Measurements from ENCODE around the gene ARMC12. TPM values are rescaled to one million over a fixed set of nuclear protein-coding genes. Genes with fewer than 3 reads are reported as not detected.

ARMC12 gene
- total RNA-seq, 1 experiment from 2014 or later: 1.0 TPM

DNA sequence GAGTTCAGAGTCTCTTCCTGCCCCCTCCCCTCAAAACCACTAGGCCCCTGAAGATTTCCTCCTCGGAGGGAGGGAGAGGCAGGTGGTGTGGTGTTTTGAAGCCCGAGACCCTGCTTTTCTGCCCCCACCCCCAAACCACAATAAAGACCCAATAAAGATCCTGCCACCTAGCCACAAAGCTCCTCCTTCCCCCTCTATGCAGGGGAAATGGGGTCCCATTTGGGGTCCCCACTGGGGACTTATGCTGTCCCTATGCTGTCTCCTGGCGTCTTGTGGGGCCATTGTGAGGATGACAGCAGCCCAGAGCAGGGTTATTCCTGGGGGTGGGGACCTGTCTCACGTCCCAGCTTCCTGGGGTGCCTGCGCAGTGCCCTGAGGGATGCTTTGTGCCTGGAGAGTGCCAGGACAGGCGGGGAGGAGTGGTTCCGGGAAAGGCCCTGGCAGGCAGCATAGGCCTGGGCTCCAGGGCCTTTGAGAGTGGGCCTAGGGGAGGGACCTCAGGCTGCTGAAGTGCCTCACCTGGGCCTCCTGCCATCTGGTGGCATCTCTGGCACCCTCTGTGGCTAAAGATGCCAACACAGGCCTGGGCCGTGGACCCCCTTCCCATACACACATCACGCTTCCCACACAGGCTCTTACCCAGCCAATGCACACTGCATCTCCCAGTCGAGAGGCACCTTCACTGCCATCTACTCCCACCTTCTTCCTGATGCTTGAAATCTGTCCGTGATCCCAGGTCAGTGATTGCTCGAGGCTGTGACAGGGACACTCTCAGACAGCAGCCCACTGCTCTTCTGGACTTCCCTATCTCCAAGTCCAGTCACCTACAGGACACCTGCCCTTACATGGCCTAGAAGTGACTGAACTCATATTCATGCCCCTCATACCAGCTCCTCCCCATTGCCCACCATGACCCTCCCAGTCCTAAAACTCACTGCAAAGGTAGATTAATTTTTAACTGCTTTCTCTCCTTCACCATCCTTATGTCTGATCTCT, 7.9 kb upstream of the ARMC12 start:
- POLR2A ChIA-PET: interaction anchor here (1.2 kb wide), 2 partner anchors 7 to 11 kb away, joined by 3 to 5 read pairs; no protein-coding TSS in a partner anchor
- Mint-ChIP-seq H3K27ac (peak overlapping the region; percentile 22; the same call in 1 of the 2 replicates), H3K27me3 (ENCODE audit: low read depth) (peaks cover 35% of the 10 kb centered on the region), H3K4me3 (peak overlapping the region; percentile 90), H3K9me3 (no peaks in the 10 kb centered on the region), H3K4me1 (peaks cover 65% of the 10 kb centered on the region), H3K36me3 (no peaks in the 10 kb centered on the region)
- TF ChIP-seq ZNF263 (CRISPR knock-in tag; IDR thresholded peaks at IDR 0.05; ENCODE audit: low read depth) (no peak), NFYB (CRISPR knock-in tag; conservative IDR thresholded peaks at IDR 0.05; ENCODE audit: low read depth) (no peak), ZSCAN18 (CRISPR knock-in tag; IDR thresholded peaks at IDR 0.05) (no peak), FOXJ3 (CRISPR knock-in tag; IDR thresholded peaks at IDR 0.05; ENCODE audit: borderline replicate concordance) (no peak), ZNF232 (CRISPR knock-in tag; IDR thresholded peaks at IDR 0.05) (no peak), NR3C1 (CRISPR knock-in tag; conservative IDR thresholded peaks at IDR 0.05; ENCODE audit: low read depth) (no peak), TEAD1 (CRISPR knock-in tag; IDR thresholded peaks at IDR 0.05) (no peak), RELA (CRISPR knock-in tag; IDR thresholded peaks at IDR 0.05; ENCODE audit: borderline replicate concordance) (no peak), TEAD4 (CRISPR knock-in tag; IDR thresholded peaks at IDR 0.05) (no peak), ATF1 (CRISPR knock-in tag; IDR thresholded peaks at IDR 0.05) (no peak), ETV6 (CRISPR knock-in tag; IDR thresholded peaks at IDR 0.05) (no peak)
- TF ChIP-seq, protein P1, sequence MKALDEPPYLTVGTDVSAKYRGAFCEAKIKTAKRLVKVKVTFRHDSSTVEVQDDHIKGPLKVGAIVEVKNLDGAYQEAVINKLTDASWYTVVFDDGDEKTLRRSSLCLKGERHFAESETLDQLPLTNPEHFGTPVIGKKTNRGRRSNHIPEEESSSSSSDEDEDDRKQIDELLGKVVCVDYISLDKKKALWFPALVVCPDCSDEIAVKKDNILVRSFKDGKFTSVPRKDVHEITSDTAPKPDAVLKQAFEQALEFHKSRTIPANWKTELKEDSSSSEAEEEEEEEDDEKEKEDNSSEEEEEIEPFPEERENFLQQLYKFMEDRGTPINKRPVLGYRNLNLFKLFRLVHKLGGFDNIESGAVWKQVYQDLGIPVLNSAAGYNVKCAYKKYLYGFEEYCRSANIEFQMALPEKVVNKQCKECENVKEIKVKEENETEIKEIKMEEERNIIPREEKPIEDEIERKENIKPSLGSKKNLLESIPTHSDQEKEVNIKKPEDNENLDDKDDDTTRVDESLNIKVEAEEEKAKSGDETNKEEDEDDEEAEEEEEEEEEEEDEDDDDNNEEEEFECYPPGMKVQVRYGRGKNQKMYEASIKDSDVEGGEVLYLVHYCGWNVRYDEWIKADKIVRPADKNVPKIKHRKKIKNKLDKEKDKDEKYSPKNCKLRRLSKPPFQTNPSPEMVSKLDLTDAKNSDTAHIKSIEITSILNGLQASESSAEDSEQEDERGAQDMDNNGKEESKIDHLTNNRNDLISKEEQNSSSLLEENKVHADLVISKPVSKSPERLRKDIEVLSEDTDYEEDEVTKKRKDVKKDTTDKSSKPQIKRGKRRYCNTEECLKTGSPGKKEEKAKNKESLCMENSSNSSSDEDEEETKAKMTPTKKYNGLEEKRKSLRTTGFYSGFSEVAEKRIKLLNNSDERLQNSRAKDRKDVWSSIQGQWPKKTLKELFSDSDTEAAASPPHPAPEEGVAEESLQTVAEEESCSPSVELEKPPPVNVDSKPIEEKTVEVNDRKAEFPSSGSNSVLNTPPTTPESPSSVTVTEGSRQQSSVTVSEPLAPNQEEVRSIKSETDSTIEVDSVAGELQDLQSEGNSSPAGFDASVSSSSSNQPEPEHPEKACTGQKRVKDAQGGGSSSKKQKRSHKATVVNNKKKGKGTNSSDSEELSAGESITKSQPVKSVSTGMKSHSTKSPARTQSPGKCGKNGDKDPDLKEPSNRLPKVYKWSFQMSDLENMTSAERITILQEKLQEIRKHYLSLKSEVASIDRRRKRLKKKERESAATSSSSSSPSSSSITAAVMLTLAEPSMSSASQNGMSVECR (CRISPR knock-in tag; IDR thresholded peaks at IDR 0.05; ENCODE audit: borderline replicate concordance): no peak
- TF ChIP-seq, protein P2, sequence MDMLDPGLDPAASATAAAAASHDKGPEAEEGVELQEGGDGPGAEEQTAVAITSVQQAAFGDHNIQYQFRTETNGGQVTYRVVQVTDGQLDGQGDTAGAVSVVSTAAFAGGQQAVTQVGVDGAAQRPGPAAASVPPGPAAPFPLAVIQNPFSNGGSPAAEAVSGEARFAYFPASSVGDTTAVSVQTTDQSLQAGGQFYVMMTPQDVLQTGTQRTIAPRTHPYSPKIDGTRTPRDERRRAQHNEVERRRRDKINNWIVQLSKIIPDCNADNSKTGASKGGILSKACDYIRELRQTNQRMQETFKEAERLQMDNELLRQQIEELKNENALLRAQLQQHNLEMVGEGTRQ (CRISPR knock-in tag; IDR thresholded peaks at IDR 0.05): no peak
- TF ChIP-seq, protein P3, sequence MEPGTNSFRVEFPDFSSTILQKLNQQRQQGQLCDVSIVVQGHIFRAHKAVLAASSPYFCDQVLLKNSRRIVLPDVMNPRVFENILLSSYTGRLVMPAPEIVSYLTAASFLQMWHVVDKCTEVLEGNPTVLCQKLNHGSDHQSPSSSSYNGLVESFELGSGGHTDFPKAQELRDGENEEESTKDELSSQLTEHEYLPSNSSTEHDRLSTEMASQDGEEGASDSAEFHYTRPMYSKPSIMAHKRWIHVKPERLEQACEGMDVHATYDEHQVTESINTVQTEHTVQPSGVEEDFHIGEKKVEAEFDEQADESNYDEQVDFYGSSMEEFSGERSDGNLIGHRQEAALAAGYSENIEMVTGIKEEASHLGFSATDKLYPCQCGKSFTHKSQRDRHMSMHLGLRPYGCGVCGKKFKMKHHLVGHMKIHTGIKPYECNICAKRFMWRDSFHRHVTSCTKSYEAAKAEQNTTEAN (CRISPR knock-in tag; IDR thresholded peaks at IDR 0.05): no peak
- TF ChIP-seq, protein P4, sequence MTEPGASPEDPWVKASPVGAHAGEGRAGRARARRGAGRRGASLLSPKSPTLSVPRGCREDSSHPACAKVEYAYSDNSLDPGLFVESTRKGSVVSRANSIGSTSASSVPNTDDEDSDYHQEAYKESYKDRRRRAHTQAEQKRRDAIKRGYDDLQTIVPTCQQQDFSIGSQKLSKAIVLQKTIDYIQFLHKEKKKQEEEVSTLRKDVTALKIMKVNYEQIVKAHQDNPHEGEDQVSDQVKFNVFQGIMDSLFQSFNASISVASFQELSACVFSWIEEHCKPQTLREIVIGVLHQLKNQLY (CRISPR knock-in tag; IDR thresholded peaks at IDR 0.05): no peak
- DNase-seq (ENCODE audit: low spot score) (no peak), ATAC-seq (peak; percentile 3)
- CTCF ChIA-PET: interaction anchor here (1.3 to 2.3 kb wide), 6 partner anchors 8 to 206 kb away, joined by 5 to 11 read pairs (median 8); partner anchors contain the start of gene ARMC12
